HG02885 (cell line): ENCODE measurements around the gene LRRC58.

ENCODE experiments used
- ATAC-seq: cut with Tn5 transposase; IDR thresholded peaks from one replicate; pipeline ENCODE4 v1.9.1; 2021; ENCODE audit warnings: mild to moderate bottlenecking; ENCODE audit not compliant: unreplicated experiment, poor library complexity

LRRC58 gene

DNA sequence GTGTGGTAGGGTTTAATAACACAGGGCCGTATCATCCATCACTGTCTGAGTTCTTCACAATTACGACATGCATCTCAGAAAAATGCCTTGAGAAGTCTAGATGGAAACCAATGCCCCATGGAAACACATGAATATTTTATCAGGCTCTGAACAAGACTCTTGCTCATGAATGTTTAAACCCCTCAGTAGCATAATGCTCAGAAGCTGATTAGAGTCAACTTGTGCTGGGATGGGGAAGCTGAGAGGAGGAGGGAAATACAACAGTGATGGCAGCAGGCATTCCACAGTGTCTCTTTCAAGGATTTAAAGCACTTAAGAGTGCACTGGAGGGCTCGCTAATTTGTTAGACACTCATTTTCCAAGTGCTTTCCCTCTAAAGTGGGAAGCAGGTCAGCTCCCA lies 67.9 kb downstream of the LRRC58 start:
- ATAC-seq = no peak

DNA sequence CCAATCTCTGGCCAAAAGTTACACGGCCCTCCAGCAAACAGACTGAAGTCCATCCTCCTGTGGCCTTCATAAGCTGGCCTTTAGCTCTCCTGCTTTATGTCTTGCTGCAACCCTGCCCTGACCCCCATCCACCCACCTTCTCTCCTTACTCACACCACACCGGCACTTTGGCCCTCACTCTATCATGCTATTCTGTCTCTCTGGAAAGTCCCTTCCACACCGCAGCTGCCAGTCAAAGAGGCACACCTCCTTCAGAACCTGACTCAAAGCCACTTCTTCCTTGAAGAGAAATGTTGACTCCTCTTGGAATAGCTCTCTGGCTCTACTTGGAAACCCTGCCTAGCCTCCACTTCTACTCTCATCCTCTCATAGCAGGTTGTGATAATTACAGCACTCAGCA lies 68.6 kb downstream of the LRRC58 start:
- ATAC-seq = no peak

DNA sequence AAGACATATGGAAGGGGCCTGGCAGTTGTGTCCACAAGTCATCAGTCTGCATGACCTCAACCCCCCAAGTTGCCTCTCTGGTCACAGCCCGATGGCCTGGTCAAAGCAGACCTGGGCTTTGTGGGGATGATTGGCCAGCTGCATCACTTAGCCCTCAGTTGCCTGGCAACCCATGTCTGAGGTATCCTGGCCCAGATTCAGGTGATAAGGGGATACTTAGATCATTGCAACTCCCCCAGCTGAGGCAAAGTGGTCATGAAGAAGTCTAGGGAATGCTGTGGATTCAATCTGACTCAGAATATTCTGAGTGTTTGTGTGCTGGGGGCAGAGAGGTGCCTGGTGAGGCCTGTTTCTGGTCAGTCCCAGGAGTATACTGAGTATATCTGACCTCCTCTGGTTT lies 69.1 kb downstream of the LRRC58 start:
- no peak for ATAC-seq

DNA sequence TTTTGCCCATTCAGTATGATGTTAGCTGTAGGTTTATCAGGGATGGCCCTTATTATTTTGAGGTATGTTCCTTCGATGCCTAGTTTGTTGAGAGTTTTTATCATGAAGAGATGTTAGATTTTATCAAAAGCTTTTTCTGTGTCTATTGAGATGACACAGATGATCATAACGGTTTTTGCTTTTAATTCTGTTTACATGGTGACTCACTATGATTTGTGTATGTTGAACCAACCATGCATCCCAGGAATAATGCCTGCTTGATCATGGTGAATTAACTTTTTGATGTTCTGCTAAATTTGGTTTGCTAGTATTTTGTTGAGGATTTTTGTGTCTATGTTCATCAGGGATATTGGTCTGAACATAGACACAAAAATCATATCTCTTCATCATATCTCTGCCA lies 72.4 kb downstream of the LRRC58 start:
- no peak for ATAC-seq

DNA sequence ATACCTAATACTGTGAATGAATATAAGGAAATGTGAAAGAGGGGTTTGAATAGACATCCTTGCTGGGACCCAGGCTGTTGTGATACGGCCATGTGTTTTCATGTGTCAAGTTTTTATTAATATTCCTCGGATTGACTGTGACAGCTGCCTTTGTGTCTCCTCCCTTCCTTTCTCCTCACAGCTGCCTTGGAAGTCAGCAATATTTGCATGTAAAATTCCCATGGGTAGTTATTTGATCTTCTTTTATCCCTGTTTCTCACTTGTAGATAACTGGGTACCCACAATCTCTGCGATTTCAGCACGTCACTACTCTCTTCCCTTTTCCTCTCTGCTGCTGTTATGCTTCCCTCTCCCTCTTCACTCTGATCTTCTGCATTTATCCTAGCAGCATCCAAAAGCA lies 73.5 kb downstream of the LRRC58 start:
- no peak for ATAC-seq

DNA sequence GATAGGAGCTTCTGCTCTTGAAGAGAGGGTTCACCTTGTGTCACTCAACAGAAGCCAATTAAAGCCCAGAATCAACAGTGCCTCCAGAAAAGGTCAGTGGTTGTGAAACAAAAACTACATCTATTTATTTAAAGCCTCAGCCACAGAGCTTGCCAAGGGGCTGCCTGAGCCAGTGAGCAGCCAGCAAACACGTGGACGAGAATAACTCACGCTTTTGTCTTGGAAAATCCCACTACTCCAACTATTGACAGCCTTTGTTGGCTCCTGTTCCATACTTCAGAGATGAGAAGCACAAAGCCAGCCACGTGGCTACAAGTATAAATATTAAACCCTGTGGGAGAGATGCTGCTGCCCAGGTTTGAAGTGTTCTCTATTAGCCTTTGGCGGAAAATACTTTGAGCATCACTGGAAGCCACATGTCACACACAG lies 74.4 kb downstream of the LRRC58 start:
- no peak for ATAC-seq
